HTR-8/SVneo (cell line): Measurements from ENCODE around the gene ZNF530.
A peak's percentile ranks its signal among the peaks of the same experiment; 100 is the strongest.

ENCODE experiments used
- DNase-seq: peaks from one replicate; pipeline ENCODE4 v3.0.0; 2011; ENCODE audit warnings: low spot score, mixed read lengths; ENCODE audit not compliant: insufficient read length
- FAIRE-seq: peaks from 2 replicates; lab custom pipeline; 2011; peaks lifted over from hg19 to GRCh38; lab: Jason Lieb, UNC

Gene ZNF530

DNA sequence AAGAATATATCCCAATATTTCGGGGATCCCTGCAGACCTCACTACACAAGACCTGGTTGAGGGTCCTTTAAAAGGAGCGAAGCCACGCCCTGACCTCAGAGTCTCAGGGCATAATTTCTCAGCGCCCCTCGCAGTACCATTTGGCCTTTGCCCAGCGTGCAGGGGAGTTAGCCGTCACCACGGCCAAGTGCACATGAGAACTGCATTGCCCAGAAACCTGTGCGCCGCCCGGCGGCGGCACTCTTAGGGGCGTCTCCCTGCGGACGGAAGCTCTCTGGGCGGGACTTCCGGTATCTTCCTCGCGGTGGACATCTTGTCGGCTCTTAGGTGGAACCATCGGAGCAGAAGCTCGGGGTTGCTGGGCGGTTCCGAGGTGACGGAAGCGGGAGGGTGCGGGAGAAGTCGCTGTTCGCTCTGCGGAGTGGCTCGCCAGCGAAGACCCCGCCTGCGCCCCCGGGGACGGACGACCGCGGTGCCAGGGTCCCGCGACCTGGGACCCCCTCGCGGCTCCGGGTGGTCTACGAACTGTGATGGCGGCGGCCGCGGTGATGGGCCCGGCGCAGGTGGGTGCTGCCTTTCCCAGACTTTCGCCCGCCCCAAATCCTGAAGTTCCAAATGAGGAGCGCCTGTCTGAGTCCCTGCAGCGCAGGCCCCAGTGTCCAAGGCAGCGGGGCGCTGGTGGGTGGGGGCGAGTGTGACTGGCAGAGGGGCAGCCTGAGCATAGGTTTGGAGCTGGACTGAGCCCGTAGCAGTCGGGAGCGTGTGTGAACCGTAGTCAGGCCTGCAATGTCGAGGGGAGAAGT lies 14.5 kb downstream of the ZNF530 start, which contains the start of gene ZNF134:
TSS of gene ZNF134 (plus strand) at position 302 of the 803 bp plus-strand sequence. CDS start 5,227 bp downstream, outside the sequence.
- DNase-seq (peak; percentile 95), FAIRE-seq (peak; percentile 16)

DNA sequence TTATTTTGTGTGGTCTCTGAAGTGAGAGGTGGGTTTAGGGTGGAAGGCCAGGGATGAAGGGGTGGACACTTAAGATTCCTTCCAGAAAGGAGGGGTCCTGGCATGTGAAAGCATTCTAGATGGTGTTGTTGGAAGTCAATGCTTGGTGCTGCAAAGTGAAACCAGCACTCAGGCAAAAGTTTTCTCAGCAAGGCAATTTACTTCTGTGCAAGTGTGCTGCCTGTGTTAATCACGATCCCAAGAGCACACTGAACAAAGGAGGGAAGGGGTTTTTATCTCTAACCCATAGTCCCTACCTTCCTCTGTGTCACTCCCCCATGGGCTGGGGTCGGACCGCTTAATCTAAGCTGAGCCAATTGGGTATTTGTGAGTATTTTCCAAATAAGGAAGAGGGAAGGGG lies 15.7 kb downstream of the ZNF530 start:
- FAIRE-seq (no peak), DNase-seq (no peak)

DNA sequence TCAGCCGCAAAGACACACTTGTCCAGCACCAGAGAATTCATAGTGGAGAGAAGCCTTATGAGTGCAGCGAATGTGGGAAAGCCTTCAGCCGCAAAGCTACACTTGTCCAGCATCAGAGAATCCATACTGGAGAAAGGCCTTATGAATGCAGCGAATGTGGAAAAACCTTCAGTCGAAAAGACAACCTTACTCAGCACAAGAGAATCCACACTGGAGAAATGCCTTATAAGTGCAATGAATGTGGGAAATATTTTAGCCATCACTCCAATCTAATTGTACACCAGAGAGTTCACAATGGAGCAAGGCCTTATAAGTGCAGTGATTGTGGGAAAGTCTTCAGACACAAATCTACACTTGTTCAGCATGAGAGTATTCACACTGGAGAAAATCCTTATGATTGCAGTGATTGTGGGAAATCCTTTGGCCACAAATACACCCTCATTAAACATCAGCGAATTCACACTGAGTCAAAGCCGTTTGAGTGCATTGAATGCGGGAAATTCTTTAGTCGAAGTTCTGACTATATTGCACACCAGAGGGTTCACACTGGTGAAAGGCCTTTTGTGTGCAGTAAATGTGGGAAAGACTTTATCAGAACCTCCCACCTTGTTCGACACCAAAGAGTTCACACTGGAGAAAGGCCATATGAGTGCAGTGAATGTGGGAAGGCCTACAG lies 21.1 kb downstream of the ZNF530 start:
- FAIRE-seq (no peak), DNase-seq (no peak)

DNA sequence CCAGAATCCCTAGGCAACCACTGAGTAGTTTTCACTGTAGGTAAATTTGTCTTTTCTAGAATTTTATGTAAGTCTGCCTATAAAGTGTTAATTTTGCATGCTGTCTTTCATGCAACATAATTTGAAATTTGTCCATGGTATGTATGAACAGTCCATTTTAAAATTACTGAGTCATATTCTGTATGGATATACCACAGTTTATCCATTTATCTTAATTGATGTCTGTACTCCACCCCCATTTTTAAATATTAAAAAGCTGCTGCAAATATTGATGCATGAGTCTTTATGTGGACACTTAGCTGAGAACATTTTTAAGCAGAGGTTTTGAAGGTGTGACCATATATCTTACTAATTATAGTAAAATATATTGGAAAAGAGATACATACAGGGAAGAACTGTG lies 23.4 kb downstream of the ZNF530 start:
- no peak for DNase-seq
- FAIRE-seq, result no peak

DNA sequence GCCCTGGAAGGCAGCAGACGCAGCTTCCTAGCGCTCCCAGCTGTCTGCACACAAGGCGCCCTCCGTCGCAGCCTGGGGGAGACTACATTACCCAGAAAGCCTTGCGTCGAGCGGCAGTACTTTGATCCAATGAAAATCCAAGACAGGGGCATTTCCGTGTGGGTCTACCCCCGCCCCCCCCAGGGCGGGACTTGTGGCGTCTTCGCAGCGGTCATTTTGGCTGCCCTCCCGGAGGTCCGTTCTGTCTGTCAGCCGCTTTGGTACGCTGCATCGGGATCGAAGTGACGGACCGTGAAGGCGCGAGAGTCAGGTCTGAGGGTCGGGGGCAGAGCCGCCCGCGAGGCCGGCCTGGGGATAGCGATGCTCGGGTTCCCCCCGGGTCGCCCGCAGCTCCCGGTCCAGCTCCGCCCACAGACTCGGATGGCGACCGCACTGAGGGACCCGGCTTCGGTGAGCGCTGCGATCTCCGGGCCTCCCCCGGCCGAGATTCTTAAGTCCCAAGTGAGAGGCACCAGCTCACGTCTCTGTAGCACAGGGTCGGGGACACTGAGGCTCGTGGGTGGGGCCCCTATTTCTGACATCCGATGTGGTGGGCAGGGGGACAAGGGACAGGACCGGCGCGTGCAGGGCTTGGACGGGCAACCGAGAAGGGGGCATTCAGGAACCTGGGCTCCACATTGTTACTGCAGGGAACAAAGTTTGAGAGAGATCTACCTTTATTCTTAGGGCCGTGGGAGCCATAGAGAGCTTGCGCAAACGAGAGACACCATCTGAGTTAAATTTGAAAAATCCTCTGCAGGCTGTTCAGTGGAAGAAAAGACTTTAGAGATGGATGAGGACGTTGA lies 33.5 kb downstream of the ZNF530 start, which contains the start of gene ZNF211:
TSS of gene ZNF211 (plus strand) at position 182 of the 845 bp plus-strand sequence. CDS start at position 361, 179 bp downstream.
- FAIRE-seq, result peak; percentile 89

DNA sequence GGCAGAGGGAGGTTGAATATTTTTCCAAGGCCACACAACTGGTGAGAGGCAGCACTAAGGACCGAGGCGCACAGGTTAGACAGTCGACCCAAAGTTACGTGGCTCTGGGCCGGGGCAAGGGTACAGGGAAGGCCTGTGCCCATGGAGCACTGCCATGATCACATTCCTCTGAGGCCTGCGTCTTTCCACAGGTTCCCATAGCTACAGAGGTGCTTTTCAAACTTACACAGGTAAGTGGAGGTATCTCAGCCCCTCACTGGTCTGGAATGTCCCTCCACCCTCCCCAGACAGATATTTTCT lies 34.1 kb downstream of the ZNF530 start:
- FAIRE-seq, result no peak
- no peak for DNase-seq

More for the DNA sequence above, 33.5 kb downstream of the ZNF530 start, which contains the start of gene ZNF211:
- DNase-seq, result peak; percentile 93

DNA sequence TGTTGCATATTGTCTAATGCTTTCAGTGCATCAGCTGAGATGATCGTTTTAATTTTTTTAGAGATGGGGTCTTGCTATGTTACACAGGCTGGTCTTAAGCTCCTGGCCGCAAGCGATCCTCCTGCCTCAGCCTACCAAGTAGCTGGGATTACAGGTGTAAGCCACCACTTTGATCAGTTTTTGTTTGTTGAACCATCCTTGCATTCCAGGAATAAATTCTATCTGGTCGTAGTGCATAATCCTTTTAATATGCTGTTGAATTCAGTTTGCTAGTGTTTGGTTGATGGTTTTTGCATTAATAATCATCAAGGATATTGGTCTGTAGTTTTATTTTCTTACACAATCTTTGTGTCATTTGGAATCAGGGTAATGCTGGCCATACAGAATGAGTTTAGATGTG lies 37.7 kb downstream of the ZNF530 start:
- DNase-seq (no peak), FAIRE-seq (no peak)

DNA sequence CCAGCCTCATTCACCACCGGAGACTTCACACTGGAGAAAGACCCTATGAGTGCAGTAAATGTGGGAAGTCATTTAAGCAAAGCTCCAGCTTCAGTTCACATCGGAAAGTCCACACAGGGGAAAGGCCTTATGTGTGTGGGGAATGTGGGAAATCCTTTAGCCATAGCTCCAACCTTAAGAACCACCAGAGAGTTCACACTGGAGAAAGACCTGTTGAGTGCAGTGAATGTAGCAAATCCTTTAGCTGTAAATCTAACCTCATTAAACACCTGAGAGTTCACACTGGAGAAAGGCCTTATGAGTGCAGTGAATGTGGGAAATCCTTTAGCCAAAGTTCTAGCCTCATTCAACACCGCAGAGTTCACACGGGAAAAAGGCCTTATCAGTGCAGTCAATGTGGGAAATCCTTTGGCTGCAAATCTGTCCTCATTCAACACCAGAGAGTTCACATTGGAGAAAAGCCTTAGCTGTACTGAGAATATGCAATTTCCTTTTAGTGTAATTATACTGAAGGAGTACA lies 42.1 kb downstream of the ZNF530 start:
- DNase-seq (no peak), FAIRE-seq (no peak)

DNA sequence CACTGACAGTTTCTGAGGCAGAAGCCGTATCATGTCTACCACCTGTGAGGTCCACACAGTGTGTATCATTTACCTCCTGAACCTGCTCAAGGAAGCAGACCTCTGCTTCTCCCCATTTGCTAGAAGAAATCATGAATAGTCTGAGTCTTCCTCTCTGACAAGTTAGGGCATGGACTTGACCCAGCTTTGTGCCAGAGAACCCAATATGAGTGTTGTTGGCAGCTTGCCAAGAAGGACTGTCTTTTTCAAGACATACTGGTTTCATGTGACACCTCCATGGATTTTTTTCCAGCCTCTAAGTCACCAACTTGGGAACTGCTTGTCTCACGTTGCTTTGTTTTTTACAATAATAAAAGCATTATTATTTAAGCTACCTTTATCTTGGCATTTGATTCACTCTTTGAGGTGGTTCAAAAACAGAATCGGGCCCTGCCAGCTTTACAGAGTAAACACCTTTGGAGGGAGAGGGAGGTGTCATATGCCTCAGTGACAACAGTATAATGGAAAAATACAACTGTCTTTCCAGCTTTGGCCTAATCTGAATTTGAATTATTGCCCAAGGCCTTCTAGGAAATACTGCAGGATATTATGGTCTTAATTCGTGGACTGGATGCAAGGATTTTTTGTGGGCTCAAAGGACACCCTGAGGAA lies 42.8 kb downstream of the ZNF530 start:
- no peak for DNase-seq
- FAIRE-seq, result no peak

DNA sequence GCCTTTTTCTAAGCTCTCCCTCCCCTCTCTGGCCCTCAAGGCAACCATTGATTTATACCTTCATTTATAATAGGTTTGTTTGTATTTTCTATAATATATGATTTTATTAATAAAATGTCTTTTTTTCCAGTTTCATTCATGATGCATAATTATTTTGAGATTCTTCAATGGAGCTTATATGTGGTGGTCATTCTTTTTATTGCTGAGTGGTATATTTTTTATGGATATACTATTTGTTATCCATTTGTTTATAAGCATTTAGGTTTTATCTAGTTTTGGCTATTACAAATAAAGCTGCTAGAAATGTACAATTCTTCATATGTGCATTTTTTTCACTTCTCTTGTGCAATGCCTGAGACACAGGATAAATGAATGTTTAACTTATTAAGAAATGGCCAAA lies 44.0 kb downstream of the ZNF530 start:
- no peak for FAIRE-seq
- no peak for DNase-seq

DNA sequence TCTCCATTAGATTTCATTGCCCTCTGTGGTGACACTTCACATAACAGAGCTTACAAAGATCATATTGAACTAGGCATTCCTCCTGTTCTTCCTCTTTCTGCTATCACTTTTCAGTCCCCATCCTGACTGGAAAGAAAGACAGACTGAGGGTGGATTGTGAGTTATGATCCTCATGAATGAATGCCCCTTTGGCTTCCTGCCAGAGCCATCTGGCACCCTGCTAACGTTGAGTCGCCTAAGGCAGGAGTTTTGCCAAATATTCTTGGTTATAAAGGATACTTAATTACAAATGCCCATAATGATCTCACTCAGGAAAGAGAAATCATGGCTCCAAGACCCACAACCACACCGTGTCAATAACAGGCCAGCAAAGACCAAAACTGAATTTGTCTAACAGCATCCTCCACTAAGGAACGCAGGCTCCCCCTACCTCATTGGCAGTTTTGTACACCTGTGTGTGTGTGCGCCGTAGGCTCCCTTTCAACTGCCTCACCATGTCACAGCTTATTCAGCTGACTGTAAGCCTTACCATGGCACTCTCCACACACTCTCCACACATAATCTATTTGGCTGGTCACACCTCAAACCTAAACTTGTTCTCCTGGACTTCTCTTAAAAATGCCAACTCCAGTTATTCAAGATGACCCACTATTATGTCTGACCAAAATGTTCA lies 48.8 kb downstream of the ZNF530 start:
- FAIRE-seq (no peak), DNase-seq (no peak)

DNA sequence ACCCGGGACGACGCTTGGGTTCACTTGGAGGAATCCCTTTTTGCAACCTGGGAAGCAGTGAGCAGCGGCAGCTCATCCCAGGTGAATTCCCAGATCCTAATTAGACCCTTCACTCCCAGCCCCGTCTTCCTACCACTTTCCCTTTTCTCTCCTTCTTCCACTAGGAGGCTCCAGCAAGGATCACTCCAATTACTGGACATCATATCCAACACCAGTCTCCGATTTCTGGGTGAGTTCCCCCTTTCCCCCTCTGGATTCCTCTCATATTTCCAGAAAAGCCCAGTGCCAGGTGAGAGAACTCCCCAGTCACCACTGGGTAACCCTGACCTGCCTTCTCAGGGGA lies 51.9 kb downstream of the ZNF530 start:
- no peak for FAIRE-seq
- DNase-seq, result no peak

DNA sequence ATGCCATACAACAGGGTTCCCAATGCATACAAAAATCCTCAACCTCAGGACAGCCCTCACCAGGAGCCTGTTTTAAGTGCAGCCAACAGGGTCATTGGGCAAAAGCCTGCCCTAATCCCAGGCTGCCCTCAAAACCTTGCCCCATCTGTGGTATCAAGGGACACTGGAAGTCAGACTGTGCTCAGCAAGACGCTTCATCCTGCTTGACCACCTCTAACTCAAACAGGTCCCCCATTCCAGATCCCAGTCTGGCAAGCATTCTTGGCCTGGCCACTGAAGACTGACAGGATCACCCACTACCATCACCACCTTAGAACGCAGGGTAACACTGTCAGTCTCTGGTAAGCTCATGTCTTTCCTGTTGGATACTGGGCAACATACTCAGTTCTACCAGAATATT lies 54.0 kb downstream of the ZNF530 start:
- no peak for FAIRE-seq
- no peak for DNase-seq

DNA sequence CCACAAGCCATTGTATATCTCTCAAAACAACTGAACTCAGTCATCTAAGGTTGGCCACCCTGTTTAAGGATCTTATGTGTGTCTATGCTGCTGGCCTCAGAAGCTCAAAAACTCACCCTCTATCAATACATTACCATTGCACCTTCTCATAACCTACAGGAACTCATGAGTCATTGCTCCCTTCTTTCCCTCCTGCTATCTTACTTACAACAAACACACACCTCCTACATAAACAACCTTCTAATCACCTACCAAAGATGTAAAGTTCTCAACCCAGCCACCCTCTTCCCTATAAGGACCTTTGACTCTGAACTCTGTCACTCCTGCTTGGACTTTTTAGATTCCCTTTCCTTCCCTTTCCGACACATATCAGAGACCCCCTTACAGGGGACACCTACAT lies 55.8 kb downstream of the ZNF530 start:
- FAIRE-seq, result no peak

DNA sequence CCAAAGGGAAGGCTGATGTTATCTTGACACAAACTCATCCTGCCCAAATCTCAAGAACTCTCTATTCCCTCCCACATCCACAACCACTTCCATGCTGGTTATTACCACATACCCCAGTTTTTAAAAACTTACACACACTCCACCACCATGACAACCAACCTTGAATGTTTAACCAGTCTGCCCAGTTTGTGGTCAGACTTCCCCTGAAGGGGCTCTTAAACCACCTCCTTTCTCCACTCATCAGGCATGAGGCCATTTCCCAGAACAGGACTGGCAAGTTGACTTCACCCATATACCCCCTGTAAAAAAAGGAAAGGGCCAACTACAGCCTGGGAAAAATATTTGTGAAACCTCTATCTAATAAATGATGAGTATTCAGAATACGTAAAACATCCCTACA lies 56.7 kb downstream of the ZNF530 start:
- DNase-seq, result no peak
- no peak for FAIRE-seq

More for the DNA sequence above, 55.8 kb downstream of the ZNF530 start:
- no peak for DNase-seq
